GM19035 (cell line): Measurements from ENCODE around the gene IFIT5.
"Not testable (repeated sequence)": the region's sequence is repeated elsewhere in the genome, so short reads cannot be mapped to it uniquely, and the experiment has no call there.

Source experiments
- ATAC-seq: cut with Tn5 transposase; IDR thresholded peaks from one replicate; pipeline ENCODE4 v1.9.1; 2021; ENCODE audit not compliant: unreplicated experiment

IFIT5 gene

GRCh38 chr10:89427629-89428028 is 13.3 kb downstream of the IFIT5 start:
- ATAC-seq, result no peak

DNA sequence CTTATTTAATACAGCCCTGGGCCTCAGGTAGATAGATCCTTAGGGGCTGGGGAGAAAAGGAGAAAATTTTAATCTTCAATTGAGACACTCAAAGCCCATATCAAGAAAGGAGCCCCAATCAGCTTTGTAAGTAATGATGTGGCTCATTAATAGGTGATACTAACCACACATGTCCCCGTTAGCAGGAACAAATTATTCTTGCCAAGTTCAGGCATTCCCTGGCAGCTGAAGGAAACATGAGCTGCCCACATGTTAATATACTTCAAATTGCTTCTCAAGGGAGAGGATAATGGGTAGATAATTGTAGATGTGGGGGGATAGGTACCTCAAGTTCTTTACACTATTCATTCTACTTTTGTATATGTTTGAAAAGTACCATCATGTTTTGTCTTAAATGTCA is 14.5 kb downstream of the IFIT5 start:
- no peak for ATAC-seq

DNA sequence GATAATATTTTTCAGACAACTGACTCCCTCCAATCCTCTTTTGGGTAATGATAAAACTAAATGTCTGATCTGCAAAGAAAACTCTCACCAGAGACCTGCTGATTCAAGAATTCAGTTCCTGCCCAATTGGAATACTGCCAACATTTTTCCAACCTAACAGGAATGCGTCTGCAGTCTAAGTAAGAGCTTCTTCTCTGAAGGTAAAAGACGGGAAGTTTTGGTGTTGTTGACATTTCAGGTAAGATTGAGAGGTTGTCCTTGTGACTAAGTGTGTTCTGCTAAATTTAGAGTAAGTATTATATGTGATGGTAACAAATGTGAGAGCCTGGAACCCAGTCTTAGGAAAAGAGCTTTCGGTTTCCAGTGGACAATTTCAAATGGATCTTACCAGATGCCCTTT is 17.6 kb downstream of the IFIT5 start:
- no peak for ATAC-seq

DNA sequence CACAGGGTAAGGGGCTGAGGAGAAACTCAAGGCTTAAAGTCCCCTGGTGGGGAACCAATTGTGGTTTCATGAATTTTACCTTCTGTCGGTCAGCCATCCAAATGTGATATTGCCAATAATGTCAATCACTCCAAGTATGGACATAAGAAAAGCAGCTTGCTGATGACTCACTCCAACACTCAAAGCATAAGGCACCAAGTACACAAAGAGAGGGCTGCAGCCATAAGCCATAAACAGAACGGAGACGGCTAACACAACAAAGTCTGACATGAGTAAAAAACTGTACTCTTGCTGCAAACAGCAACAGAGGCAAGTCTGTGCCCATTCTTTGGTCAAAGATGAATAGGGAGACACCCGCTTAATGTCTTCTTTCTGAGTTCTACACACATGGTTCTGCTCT is 24.2 kb downstream of the IFIT5 start:
- ATAC-seq, result no peak

GRCh38 chr10:89440226-89441009 is 26.1 kb downstream of the IFIT5 start:
- ATAC-seq, result no peak

GRCh38 chr10:89442289-89442688 is 27.9 kb downstream of the IFIT5 start:
- no peak for ATAC-seq

GRCh38 chr10:89444819-89445218 is 30.5 kb downstream of the IFIT5 start:
- ATAC-seq, result not testable (repeated sequence)

- no peak for ATAC-seq
These were observed 36.5 kb downstream of the IFIT5 start for GRCh38 chr10:89450901-89451300.

DNA sequence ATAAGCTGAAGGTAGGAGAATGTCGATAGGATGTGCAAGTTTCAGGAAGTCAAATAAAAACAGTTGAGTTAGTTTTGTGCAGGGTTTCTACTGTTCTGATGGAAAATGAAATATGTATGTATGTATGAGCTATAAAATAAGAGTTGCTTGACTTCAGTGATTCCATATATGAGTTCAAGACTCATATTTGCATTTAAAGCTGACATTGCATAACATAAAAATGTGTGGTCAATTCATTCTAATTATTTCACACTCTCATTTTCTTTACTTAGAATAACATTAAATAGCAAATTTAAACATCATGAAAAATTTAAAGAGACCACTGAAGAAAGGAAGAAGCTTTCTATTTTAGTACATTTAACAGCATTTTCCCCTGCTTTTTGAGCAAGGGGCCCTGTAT is 37.8 kb downstream of the IFIT5 start:
- ATAC-seq, result no peak

GRCh38 chr10:89454561-89455347 is 40.4 kb downstream of the IFIT5 start:
- ATAC-seq, result no peak

GRCh38 chr10:89458291-89458690 is 43.9 kb downstream of the IFIT5 start:
- ATAC-seq, result no peak

DNA sequence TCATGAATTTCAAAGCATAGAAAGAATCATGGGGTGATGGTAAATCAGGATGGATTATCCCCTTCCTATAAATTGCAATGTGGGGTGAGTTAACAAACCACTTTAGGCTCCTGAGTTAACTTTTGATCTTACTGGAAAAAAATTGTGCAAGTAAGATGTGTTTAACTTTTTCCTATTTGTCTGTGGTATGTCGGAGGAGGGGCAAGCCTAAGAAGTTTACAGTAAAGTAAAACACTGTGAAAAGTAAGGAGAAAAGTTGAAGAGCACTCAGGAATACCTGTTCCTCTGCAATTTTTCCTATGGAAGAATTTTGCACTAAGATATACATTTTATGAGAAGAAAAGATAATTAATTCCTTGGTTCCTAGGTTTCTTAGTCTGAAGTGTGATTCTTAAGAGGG is 44.4 kb downstream of the IFIT5 start:
- ATAC-seq, result no peak

DNA sequence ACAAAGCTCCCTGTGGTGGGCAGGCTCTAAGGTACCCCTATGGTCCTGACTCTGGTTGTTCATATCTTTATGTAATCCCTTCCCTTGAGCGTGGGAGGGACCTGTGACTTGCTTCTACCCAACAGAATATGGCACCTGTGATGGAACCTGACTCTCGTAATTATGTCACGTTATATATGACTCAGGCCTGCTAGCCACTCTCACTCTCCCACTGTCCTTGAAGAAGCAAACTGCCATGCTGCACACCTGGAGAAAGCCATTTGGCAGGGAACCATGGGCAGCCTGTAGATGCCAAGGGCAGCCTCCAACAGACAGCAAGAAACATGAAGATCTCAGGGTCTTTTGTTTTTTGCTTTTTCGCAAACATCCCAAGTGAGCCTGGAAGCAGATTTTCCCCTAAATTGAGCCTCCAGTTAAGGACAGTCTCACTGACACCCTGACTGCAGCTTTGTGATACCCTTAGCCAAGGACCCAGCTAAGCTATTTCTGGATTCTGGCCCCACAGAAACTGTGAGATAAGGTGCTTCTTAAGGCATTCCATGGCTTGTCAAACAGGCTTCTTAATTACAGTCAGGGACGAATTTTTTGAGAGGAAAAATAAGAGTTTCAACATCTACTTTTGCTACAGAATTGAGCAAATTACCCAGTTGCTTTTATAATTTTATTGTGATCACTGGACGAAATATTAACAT is 49.6 kb downstream of the IFIT5 start:
- no peak for ATAC-seq

GRCh38 chr10:89465196-89465595 is 50.8 kb downstream of the IFIT5 start:
- no peak for ATAC-seq

DNA sequence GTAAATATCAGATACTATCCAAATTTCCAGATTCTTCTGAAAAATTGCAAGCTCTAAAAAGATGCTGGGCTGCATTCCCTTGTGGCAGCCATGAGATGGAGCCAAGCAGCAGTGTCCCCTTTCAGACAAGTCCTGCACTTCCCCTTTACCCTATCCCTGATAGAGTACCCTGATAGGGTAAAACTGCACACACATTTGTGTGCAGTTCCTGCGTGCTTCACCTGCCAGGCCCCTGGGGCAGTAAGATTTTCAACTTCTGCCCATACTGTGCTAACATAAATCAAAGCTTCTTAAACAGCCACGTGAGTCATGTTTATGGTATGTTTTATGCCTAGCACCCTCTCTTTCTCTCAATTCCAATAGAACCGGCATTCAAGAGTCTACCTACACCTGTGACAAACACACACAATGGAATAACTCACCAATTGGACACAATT is 52.2 kb downstream of the IFIT5 start:
- no peak for ATAC-seq

DNA sequence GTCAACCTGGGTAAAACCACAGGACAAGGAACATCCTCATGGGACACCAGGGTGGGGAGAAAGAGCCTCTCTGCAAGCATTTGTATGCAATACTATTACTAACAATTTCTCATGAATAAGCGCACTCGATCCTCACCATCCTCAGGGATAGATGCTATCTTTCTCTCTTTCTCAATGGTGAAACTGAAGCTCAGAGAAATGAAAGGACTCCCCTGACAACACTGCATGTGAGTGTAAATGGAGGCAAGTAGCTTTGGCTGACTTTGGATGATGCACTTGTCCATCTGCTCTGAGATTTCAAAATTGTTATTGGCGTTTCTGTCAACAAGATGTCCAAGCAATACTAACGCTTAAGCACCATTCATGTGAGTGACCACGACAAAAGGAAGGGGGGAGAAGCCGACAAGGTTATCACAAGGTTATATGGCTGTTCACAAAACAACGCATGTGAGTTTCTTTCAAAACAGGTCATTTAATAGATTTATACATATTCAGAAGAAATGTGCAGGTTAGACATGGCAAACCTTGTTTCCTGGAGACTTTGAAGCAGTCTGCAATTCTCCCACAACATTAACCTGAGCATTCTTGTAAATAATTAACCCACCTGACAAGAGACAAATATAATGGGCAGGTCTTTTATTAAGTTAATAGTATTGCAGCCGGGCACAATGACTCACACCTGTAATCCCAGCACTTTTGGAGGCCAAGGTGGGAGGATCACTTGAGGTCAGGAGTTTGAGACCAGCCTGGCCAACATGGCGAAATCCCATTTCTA is 54.0 kb downstream of the IFIT5 start:
- no peak for ATAC-seq

DNA sequence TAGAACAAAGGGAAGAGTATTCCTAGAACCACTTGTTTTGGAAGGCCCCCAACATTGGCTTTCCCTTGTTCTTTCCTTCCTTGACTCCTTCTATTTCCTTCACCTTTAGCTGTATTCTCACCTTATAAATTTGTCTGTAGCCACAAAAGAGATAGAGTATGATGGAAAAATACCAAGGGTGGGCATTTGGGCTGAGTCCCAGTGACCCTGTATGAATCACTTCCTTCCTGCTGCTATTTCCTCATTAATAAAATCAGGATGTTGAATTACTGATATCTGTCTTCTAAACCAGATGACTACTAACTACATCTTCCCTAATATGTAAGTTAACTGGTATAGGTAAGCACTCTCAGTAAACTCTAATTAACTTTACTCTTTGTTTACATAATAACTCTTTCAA is 55.1 kb downstream of the IFIT5 start:
- ATAC-seq, result no peak
